GM19372 (cell line): Measurements from ENCODE around the gene COA1.
"Not testable (repeated sequence)": the region's sequence is repeated elsewhere in the genome, so short reads cannot be mapped to it uniquely, and the experiment has no call there.

Experiments used
- ATAC-seq: cut with Tn5 transposase; IDR thresholded peaks from one replicate; pipeline ENCODE4 v1.9.1; 2021; ENCODE audit warnings: mild to moderate bottlenecking, low read depth, moderate library complexity; ENCODE audit not compliant: unreplicated experiment

The COA1 gene

GRCh38 chr7:43693687-43694398 lies 35.5 kb downstream of the COA1 start:
- ATAC-seq, result no peak

GRCh38 chr7:43692582-43693373 lies 36.5 kb downstream of the COA1 start:
- ATAC-seq, result no peak

- ATAC-seq, result no peak
Measured at GRCh38 chr7:43691611-43692010, 37.7 kb downstream of the COA1 start.

GRCh38 chr7:43689115-43689514 lies 40.2 kb downstream of the COA1 start:
- ATAC-seq, result no peak

- not testable (repeated sequence) for ATAC-seq
Measured at GRCh38 chr7:43687866-43688265, 41.5 kb downstream of the COA1 start.

- ATAC-seq, result no peak
Measured at GRCh38 chr7:43686991-43687390, 42.3 kb downstream of the COA1 start.

GRCh38 chr7:43680736-43681135 lies 48.6 kb downstream of the COA1 start:
- no peak for ATAC-seq

GRCh38 chr7:43679210-43680068 lies 49.9 kb downstream of the COA1 start:
- ATAC-seq, result no peak

- no peak for ATAC-seq
Measured at GRCh38 chr7:43678315-43678714, 51.0 kb downstream of the COA1 start.

GRCh38 chr7:43677864-43678263 lies 51.5 kb downstream of the COA1 start:
- no peak for ATAC-seq

GRCh38 chr7:43674559-43675436 lies 54.5 kb downstream of the COA1 start:
- ATAC-seq, result no peak

GRCh38 chr7:43673243-43673976 lies 55.9 kb downstream of the COA1 start:
- ATAC-seq, result not testable (repeated sequence)

- ATAC-seq, result no peak
Measured at GRCh38 chr7:43671521-43671920, 57.8 kb downstream of the COA1 start.

- no peak for ATAC-seq
Measured at GRCh38 chr7:43669286-43670081, 59.8 kb downstream of the COA1 start.

- ATAC-seq, result no peak
Measured at GRCh38 chr7:43668035-43668434, 61.3 kb downstream of the COA1 start.

- no peak for ATAC-seq
Measured at GRCh38 chr7:43666938-43667337, 62.4 kb downstream of the COA1 start.

- no peak for ATAC-seq
Measured at GRCh38 chr7:43664681-43665080, 64.6 kb downstream of the COA1 start.

GRCh38 chr7:43660141-43660540 lies 69.2 kb downstream of the COA1 start:
- no peak for ATAC-seq

- no peak for ATAC-seq
Measured at GRCh38 chr7:43659549-43659896, 69.8 kb downstream of the COA1 start.
